Neural cell (in vitro differentiated cells): ENCODE results near the gene COPS2.
"Not testable (repeated sequence)": the region's sequence is repeated elsewhere in the genome, so short reads cannot be mapped to it uniquely, and the experiment has no call there.

Source experiments
- EZH2 ChIP-seq: fragments of 200-600, 300-800 bp; shearing (Covaris generic), sonication (generic); IDR thresholded peaks from 2 replicates; pipeline ENCODE4 v1.6.1; 2014; ENCODE audit warnings: antibody characterized with exemption, low read length, borderline replicate concordance, mild to moderate bottlenecking; ENCODE audit not compliant: insufficient read depth, poor library complexity, severe bottlenecking
- RAD21 ChIP-seq: fragments of 450-650 bp; conservative IDR thresholded peaks from 2 replicates; pipeline ENCODE4 v1.6.1; 2014; ENCODE audit warnings: antibody characterized with exemption, mild to moderate bottlenecking, moderate library complexity

DNA sequence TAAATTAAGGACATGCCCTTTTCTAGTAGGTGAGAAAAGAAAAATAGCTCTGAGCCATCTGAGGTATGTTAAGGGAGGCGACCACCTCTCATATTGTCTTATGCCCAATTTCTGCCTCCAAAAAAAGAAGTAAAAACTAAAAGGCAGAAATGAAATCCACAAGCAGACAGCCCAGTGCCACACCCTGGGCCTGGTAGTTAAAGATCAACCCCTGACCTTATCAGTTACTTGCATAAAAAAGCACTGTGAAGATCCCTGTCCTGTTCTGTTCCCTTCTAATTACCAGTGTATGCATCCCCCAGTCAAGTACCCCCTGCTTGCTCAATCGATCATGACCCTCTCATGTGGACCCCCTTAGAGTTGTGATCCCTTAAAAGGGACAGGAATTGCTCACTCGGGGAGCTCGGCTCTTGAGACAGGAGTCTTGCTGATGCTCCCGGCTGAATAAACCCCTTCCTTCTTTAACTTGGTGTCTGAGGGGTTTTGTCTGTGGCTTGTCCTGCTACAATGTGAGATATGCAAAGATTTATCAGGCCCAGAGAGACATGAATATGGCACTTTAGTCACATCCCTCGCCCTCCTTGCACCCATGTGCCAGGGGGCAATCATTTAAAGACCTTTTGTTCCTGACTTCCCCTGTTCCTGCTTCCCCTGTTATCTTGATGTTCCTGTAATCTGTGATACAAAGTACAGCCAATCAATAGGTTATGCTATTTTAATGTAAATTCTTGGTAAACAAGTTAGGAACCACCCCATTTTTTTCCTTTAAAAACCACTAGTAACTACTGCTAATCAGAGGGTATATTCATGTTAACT, 20.4 kb upstream of the COPS2 start:
- TF ChIP-seq RAD21, EZH2: not testable (repeated sequence)
